MM.1S (cell line): Measurements from ENCODE around the gene NIN.

Source experiments
- CTCF ChIP-seq: fragments of 300-600 bp; sonication (generic); IDR thresholded peaks from 2 replicates; pipeline ENCODE4 v1.5.1; 2016; ENCODE audit warnings: antibody characterized with exemption, low read length, mixed read lengths
- EZH2 ChIP-seq: fragments of 300-600 bp; sonication (generic); optimal IDR thresholded peaks from 2 replicates; pipeline ENCODE3; 2017; ENCODE audit warnings: low read depth, mild to moderate bottlenecking, antibody characterized with exemption, low read length, mixed read lengths

- TF ChIP-seq CTCF (no peak), EZH2 (no peak)
Observed at GRCh38 chr14:50831726-50832168, 785 bp upstream of the NIN start.
